Measurements from ENCODE around the gene MRTFA.

MRTFA gene

DNA sequence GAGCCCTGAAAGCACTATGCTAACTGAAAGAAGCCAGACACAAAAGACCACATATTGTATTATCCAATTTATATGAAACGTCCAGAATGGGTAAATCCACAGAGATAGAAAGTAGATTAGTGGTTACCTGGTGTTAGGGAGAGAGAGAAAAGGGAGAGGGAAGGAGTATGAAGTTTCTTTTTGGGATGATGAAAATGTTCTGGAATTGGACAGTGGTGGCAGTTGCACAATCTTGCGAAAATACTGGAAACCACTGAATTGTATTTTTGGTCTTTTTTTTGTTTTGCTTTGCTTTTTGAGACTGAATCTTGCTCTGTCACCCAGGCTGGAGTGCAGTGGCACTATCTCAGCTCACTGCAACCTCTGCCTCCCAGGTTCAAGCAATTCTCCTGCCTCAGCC is 63.5 kb downstream of the MRTFA start:
- H3K27ac ChIP-seq, result peak overlapping the region; percentile 28; the same call in 1 of the 2 replicates
- DNase-seq (ENCODE audit: low spot score), result no peak
- POLR2A ChIA-PET (ENCODE audit: low non-redundant PET), result no interaction called here
- no peak for TF ChIP-seq CTCF (conservative IDR thresholded peaks at IDR 0.05; ENCODE audit: low read depth)
- CTCF ChIA-PET, result interaction anchor here (0.6 kb wide), 1 partner anchor 998 kb away, joined by 3 read pairs; no protein-coding TSS in a partner anchor

DNA sequence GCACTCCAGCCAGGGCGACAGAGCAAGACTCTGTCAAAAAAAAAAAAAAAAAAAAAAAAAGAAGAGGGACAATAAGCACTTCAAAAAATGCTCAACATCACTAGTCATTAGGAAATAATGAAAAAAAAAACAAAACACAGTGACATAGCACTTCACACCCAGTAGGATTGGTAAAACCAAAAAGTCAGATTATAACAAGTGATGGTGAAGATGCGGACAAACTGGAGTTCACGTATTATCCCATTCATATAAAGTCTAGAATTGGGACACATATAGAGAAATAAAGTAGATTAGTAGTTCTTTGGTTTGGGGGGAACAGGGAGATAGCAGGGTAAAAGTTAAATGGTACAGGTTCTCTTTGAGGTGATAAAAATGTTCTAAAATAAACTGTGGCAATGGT is 64.6 kb downstream of the MRTFA start:
- TF ChIP-seq CTCF (conservative IDR thresholded peaks at IDR 0.05; ENCODE audit: low read depth), result no peak
- POLR2A ChIA-PET (ENCODE audit: low non-redundant PET), result interaction anchor here (0.5 kb wide), 1 partner anchor 10 kb away, joined by 3 read pairs; no protein-coding TSS in a partner anchor
- no peak for DNase-seq (ENCODE audit: low spot score)
- no peak overlapping the region for H3K27ac ChIP-seq
- CTCF ChIA-PET, result no interaction called here

GRCh38 chr22:40567626-40568328 is 68.7 kb downstream of the MRTFA start:
- ChIA-PET POLR2A (ENCODE audit: low non-redundant PET) (no interaction called here), CTCF (interaction anchor here (0.5 to 0.6 kb wide), 2 partner anchors 43 to 76 kb away, joined by 3 read pairs; no protein-coding TSS in a partner anchor)
- no peak overlapping the region for H3K27ac ChIP-seq
- no peak for DNase-seq (ENCODE audit: low spot score)
- TF ChIP-seq CTCF (conservative IDR thresholded peaks at IDR 0.05; ENCODE audit: low read depth), result no peak

- ChIA-PET POLR2A (ENCODE audit: low non-redundant PET) (no interaction called here), CTCF (no interaction called here)
- no peak for TF ChIP-seq CTCF (conservative IDR thresholded peaks at IDR 0.05; ENCODE audit: low read depth)
- H3K27ac ChIP-seq, result no peak overlapping the region
- DNase-seq (ENCODE audit: low spot score), result peak; percentile 23
These were observed 69.4 kb downstream of the MRTFA start for GRCh38 chr22:40567106-40567505.

- no peak for TF ChIP-seq CTCF (conservative IDR thresholded peaks at IDR 0.05; ENCODE audit: low read depth)
- POLR2A ChIA-PET (ENCODE audit: low non-redundant PET), result no interaction called here
- no peak overlapping the region for H3K27ac ChIP-seq
- CTCF ChIA-PET, result no interaction called here
- DNase-seq (ENCODE audit: low spot score), result no peak
These were observed 75.5 kb downstream of the MRTFA start for GRCh38 chr22:40560994-40561515.

DNA sequence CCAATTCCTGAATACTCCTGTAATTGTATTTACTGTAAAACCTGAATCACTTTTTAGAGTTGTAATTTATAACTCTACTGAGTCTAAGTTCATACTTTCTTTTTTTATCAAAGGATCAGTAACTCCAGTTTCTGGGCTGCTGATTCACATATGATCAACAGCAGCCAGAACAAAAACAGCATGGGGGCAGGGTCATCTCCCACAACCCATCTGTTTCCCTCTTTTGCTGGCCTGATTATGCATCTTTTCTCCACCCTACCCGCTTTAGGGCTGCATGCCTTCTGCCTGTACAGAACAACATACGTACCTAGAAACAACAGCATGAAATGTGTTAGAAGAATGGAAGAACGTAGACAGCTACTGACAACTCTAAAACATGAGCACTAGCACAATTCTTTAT is 76.0 kb downstream of the MRTFA start:
- no peak for DNase-seq (ENCODE audit: low spot score)
- ChIA-PET CTCF (no interaction called here), POLR2A (ENCODE audit: low non-redundant PET) (no interaction called here)
- no peak for TF ChIP-seq CTCF (conservative IDR thresholded peaks at IDR 0.05; ENCODE audit: low read depth)
- H3K27ac ChIP-seq, result no peak overlapping the region
